Epithelial cell of esophagus (primary cell): ENCODE results near the gene SERGEF.
A peak's percentile ranks its signal among the peaks of the same experiment; 100 is the strongest.

Source experiments
- DNase-seq: peaks from one replicate; pipeline ENCODE4 v3.0.0; 2010; ENCODE audit warnings: low read depth
- H3K4me3 ChIP-seq: 2 replicates; pipeline ENCODE4 v1.5.1; 2011; ENCODE audit warnings: mild to moderate bottlenecking, low read length, control low read depth
- CTCF ChIP-seq: IDR thresholded peaks from 2 replicates; pipeline ENCODE4 v1.5.1; 2011; ENCODE audit warnings: low read depth, mild to moderate bottlenecking, low read length, control low read depth, inconsistent platforms; ENCODE audit not compliant: insufficient read depth; ENCODE audit errors: missing control alignments

The SERGEF gene

GRCh38 chr11:17773674-17774073 is 239.2 kb downstream of the SERGEF start:
- DNase-seq = no peak
- H3K4me3 ChIP-seq = no peak overlapping the region
- no peak for TF ChIP-seq CTCF

GRCh38 chr11:17772704-17773600 is 239.9 kb downstream of the SERGEF start:
- DNase-seq = no peak
- TF ChIP-seq CTCF = no peak
- no peak overlapping the region for H3K4me3 ChIP-seq

- TF ChIP-seq CTCF = no peak
- DNase-seq = no peak
- no peak overlapping the region for H3K4me3 ChIP-seq
Measured at GRCh38 chr11:17771841-17772401, 240.9 kb downstream of the SERGEF start.

GRCh38 chr11:17771415-17771814 is 241.4 kb downstream of the SERGEF start:
- no peak overlapping the region for H3K4me3 ChIP-seq
- TF ChIP-seq CTCF = no peak
- DNase-seq = no peak

GRCh38 chr11:17770917-17771316 is 241.9 kb downstream of the SERGEF start:
- DNase-seq = peak; percentile 17
- peak; percentile 55 for TF ChIP-seq CTCF
- H3K4me3 ChIP-seq = no peak overlapping the region

- TF ChIP-seq CTCF = no peak
- DNase-seq = no peak
- no peak overlapping the region for H3K4me3 ChIP-seq
Measured at GRCh38 chr11:17770048-17770652, 242.7 kb downstream of the SERGEF start.
